ENCODE results near the gene SYNE3. TPM values are rescaled to one million over a fixed set of nuclear protein-coding genes. Genes with fewer than 3 reads are reported as not detected.

The SYNE3 gene
- total RNA-seq, 6 experiments from 2014 or later = 14.8 to 20.4 (median 16.3) TPM

DNA sequence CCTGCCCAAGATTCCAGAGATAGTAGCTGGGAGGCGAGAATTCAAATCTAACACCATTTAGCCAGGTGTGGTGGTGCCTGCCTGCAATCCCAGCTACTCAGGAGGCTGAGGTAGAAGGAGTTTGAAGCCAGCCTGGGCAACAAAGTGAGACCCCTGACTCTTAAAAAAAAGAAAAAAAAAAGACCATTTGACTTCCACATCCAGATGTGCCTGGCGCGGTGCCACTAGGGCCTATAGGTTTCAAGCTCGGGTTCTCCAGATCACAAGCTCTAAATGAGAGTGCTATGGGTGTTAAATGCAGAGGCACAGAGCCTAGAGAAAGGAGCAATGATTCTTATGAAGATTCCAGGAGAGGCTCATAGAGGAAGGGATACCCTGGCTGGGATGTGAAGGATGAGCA lies 22.5 kb downstream of the SYNE3 start:
- Mint-ChIP-seq H3K36me3 (ENCODE audit: low read depth) (peaks cover 12% of the 10 kb centered on the region; the same call in 1 of the 2 replicates), H3K27me3 (ENCODE audit: insufficient read depth) (no peaks in the 10 kb centered on the region), H3K4me1 (ENCODE audit: low read depth) (peaks cover 50% of the 10 kb centered on the region), H3K9me3 (peaks cover 5% of the 10 kb centered on the region), H3K4me3 (no peak overlapping the region), H3K27ac (no peak overlapping the region)
- no peak for TF ChIP-seq CTCF (IDR thresholded peaks at IDR 0.05)
- DNase-seq = no peak

DNA sequence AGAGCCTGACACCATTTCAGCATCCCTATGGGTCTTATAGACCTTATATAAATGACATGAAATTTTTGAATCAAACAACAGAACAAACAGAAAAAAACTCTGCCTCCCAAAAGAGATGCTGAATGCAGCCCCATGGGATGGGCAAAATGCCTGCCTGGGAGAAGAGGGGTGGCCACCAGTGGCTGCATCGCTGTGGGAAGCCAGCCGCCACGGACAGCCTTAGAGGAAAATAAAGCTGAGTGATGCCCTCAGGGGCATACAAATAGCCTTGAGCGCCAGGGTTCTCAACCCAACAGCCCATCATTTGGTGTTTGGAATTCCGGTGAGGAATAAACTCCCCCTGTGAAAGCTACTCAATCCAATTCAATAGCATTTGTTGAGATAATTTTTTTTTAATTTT lies 22.9 kb downstream of the SYNE3 start:
- no peak for DNase-seq
- Mint-ChIP-seq H3K9me3 (peaks cover 5% of the 10 kb centered on the region), H3K4me3 (no peak overlapping the region), H3K27ac (no peak overlapping the region), H3K36me3 (ENCODE audit: low read depth) (peaks cover 12% of the 10 kb centered on the region; the same call in 1 of the 2 replicates), H3K4me1 (ENCODE audit: low read depth) (peaks cover 50% of the 10 kb centered on the region), H3K27me3 (ENCODE audit: insufficient read depth) (no peaks in the 10 kb centered on the region)
- TF ChIP-seq CTCF (IDR thresholded peaks at IDR 0.05) = no peak

- Mint-ChIP-seq H3K27ac (no peak overlapping the region), H3K9me3 (peaks cover 5% of the 10 kb centered on the region), H3K4me3 (no peak overlapping the region), H3K27me3 (ENCODE audit: insufficient read depth) (no peaks in the 10 kb centered on the region), H3K4me1 (ENCODE audit: low read depth) (peaks cover 39% of the 10 kb centered on the region), H3K36me3 (ENCODE audit: low read depth) (peaks cover 12% of the 10 kb centered on the region; the same call in 1 of the 2 replicates)
- DNase-seq = no peak
- no peak for TF ChIP-seq CTCF (IDR thresholded peaks at IDR 0.05)
These were observed 24.4 kb downstream of the SYNE3 start for GRCh38 chr14:95491936-95492608.

DNA sequence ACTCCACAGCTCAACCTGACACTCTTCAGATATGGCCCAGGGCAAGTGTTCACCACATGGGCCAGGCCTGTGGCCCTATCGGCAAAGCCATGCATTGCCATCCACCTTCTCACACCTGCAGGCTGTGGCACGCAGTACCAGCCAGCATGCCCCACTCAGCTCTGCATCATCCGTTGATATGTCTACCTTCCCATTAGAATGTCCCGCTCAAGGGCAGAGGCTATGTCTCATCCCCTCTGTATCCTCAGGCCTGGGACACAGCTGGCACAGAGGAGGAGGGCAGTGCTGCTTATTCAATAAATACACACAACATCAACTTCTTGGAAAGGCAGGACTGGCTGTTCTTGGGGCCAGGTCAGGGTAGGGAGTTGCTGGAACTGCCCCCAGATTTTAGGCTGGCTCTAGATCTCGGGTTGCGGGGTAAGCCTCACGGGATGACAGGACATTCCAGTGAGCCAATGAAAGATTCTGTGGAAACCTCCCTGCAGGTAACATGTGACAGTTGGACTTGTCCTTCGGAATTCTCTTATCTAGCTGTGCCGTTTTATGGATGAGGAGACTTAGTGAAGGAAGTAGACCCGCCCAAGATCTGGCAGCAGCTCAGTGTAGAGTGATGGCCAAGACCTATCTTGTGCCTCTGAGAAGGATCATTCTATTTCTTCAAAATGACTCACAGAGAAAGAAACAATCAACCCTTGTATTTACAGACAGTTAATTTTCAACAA lies 25.6 kb downstream of the SYNE3 start:
- TF ChIP-seq CTCF (IDR thresholded peaks at IDR 0.05) = no peak
- no peak for DNase-seq
- peaks cover 28% of the 10 kb centered on the region for H3K4me1 Mint-ChIP-seq (ENCODE audit: low read depth)

DNA sequence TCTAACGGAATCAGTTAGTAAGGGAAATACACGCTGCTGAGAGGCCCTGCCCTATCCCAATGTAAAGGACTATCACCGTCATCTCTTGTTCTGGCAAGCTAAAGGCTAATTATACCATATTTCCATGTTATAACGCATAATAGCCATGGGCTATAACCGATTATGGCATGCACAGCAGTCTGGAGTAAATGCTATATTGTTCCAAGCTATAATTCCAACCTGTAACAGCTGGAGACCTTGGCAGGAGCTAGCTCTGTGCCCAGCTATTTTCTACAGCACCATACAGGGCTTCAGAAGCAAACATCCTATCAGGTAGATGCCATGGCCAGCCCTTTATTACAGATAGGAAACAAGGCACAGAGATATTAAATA lies 26.3 kb downstream of the SYNE3 start:
- Mint-ChIP-seq H3K9me3 (peaks cover 5% of the 10 kb centered on the region), H3K27ac (no peak overlapping the region), H3K4me3 (no peak overlapping the region), H3K4me1 (ENCODE audit: low read depth) (peaks cover 28% of the 10 kb centered on the region), H3K27me3 (ENCODE audit: insufficient read depth) (no peaks in the 10 kb centered on the region; the same call in 1 of the 2 replicates), H3K36me3 (ENCODE audit: low read depth) (peaks cover 12% of the 10 kb centered on the region; the same call in 1 of the 2 replicates)
- TF ChIP-seq CTCF (IDR thresholded peaks at IDR 0.05) = no peak
- DNase-seq = no peak

More for the DNA sequence above, 25.6 kb downstream of the SYNE3 start:
- H3K27me3 Mint-ChIP-seq (ENCODE audit: insufficient read depth) = no peaks in the 10 kb centered on the region
- peaks cover 12% of the 10 kb centered on the region; the same call in 1 of the 2 replicates for H3K36me3 Mint-ChIP-seq (ENCODE audit: low read depth)
- H3K9me3 Mint-ChIP-seq = peaks cover 5% of the 10 kb centered on the region
- no peak overlapping the region for H3K27ac Mint-ChIP-seq
- H3K4me3 Mint-ChIP-seq = no peak overlapping the region

Data from HFFc6 (cell line).